CD4-positive, alpha-beta T cell treated with Interleukin-6 for 4 hours (primary cell): Measurements from ENCODE around the gene ARID1B.

Experiments
- DNase-seq: peaks from one replicate; pipeline ENCODE4 v3.0.0-alpha.2; 2020; ENCODE audit warnings: mixed read lengths

The ARID1B gene

GRCh38 chr6:157063176-157063905 is 286.2 kb downstream of the ARID1B start:
- DNase-seq = no peak

- DNase-seq = no peak
Measured at GRCh38 chr6:157063923-157064322, 286.7 kb downstream of the ARID1B start.

- DNase-seq = no peak
Measured at GRCh38 chr6:157064502-157064901, 287.3 kb downstream of the ARID1B start.

- DNase-seq = no peak
Measured at GRCh38 chr6:157065366-157065765, 288.2 kb downstream of the ARID1B start.

GRCh38 chr6:157066781-157067491 is 289.8 kb downstream of the ARID1B start:
- no peak for DNase-seq

GRCh38 chr6:157067507-157067906 is 290.3 kb downstream of the ARID1B start:
- DNase-seq = no peak

GRCh38 chr6:157068691-157069324 is 291.6 kb downstream of the ARID1B start:
- DNase-seq = no peak

GRCh38 chr6:157069585-157069984 is 292.4 kb downstream of the ARID1B start:
- DNase-seq = no peak

- no peak for DNase-seq
Measured at GRCh38 chr6:157070403-157071107, 293.4 kb downstream of the ARID1B start.

- DNase-seq = no peak
Measured at GRCh38 chr6:157072128-157072527, 294.9 kb downstream of the ARID1B start.

GRCh38 chr6:157073596-157073995 is 296.4 kb downstream of the ARID1B start:
- no peak for DNase-seq

- no peak for DNase-seq
Measured at GRCh38 chr6:157074969-157075368, 297.8 kb downstream of the ARID1B start.

GRCh38 chr6:157075549-157076450 is 298.6 kb downstream of the ARID1B start:
- DNase-seq = no peak

GRCh38 chr6:157076451-157076822 is 299.3 kb downstream of the ARID1B start:
- DNase-seq = no peak

GRCh38 chr6:157077251-157077650 is 300.1 kb downstream of the ARID1B start:
- DNase-seq = no peak

- no peak for DNase-seq
Measured at GRCh38 chr6:157078326-157078725, 301.1 kb downstream of the ARID1B start.

- DNase-seq = no peak
Measured at GRCh38 chr6:157079277-157079676, 302.1 kb downstream of the ARID1B start.

- no peak for DNase-seq
Measured at GRCh38 chr6:157079771-157080170, 302.6 kb downstream of the ARID1B start.

- no peak for DNase-seq
Measured at GRCh38 chr6:157080986-157081391, 303.8 kb downstream of the ARID1B start.

- no peak for DNase-seq
Measured at GRCh38 chr6:157083343-157083742, 306.2 kb downstream of the ARID1B start.

- DNase-seq = no peak
Measured at GRCh38 chr6:157086632-157087031, 309.5 kb downstream of the ARID1B start.

- no peak for DNase-seq
Measured at GRCh38 chr6:157087974-157088373, 310.8 kb downstream of the ARID1B start.
